GM21526 (cell line): ENCODE measurements around the gene ANKRD11.
"Not testable (repeated sequence)": the region's sequence is repeated elsewhere in the genome, so short reads cannot be mapped to it uniquely, and the experiment has no call there.

Experiments
- ATAC-seq: cut with Tn5 transposase; IDR thresholded peaks from one replicate; pipeline ENCODE4 v1.9.1; 2021; ENCODE audit warnings: moderate library complexity; ENCODE audit not compliant: unreplicated experiment, low FRiP score

The ANKRD11 gene

GRCh38 chr16:89308391-89309333, 181.7 kb downstream of the ANKRD11 start:
- no peak for ATAC-seq

GRCh38 chr16:89307421-89307805, 182.9 kb downstream of the ANKRD11 start:
- no peak for ATAC-seq

- not testable (repeated sequence) for ATAC-seq
Measured at GRCh38 chr16:89306457-89307420, 183.6 kb downstream of the ANKRD11 start.

GRCh38 chr16:89304941-89305705, 185.2 kb downstream of the ANKRD11 start:
- no peak for ATAC-seq

- no peak for ATAC-seq
Measured at GRCh38 chr16:89304181-89304851, 186.0 kb downstream of the ANKRD11 start.

GRCh38 chr16:89303617-89304016, 186.7 kb downstream of the ANKRD11 start:
- ATAC-seq, result no peak

GRCh38 chr16:89300976-89301360, 189.4 kb downstream of the ANKRD11 start:
- ATAC-seq, result no peak

GRCh38 chr16:89300311-89300975, 189.9 kb downstream of the ANKRD11 start:
- no peak for ATAC-seq

- ATAC-seq, result not testable (repeated sequence)
Measured at GRCh38 chr16:89299357-89300111, 190.8 kb downstream of the ANKRD11 start.

GRCh38 chr16:89298623-89299225, 191.6 kb downstream of the ANKRD11 start:
- ATAC-seq, result no peak

- no peak for ATAC-seq
Measured at GRCh38 chr16:89297910-89298545, 192.3 kb downstream of the ANKRD11 start.

- no peak for ATAC-seq
Measured at GRCh38 chr16:89297156-89297874, 193.0 kb downstream of the ANKRD11 start.

GRCh38 chr16:89295915-89296314, 194.4 kb downstream of the ANKRD11 start:
- ATAC-seq, result no peak

GRCh38 chr16:89295071-89295900, 195.1 kb downstream of the ANKRD11 start:
- ATAC-seq, result no peak

- ATAC-seq, result no peak
Measured at GRCh38 chr16:89294486-89294885, 195.9 kb downstream of the ANKRD11 start.
